GM18861 (cell line): ENCODE results near the gene MB.

Experiments used
- ATAC-seq: cut with Tn5 transposase; IDR thresholded peaks from one replicate; pipeline ENCODE4 v1.9.1; 2021; ENCODE audit not compliant: unreplicated experiment

MB gene

DNA sequence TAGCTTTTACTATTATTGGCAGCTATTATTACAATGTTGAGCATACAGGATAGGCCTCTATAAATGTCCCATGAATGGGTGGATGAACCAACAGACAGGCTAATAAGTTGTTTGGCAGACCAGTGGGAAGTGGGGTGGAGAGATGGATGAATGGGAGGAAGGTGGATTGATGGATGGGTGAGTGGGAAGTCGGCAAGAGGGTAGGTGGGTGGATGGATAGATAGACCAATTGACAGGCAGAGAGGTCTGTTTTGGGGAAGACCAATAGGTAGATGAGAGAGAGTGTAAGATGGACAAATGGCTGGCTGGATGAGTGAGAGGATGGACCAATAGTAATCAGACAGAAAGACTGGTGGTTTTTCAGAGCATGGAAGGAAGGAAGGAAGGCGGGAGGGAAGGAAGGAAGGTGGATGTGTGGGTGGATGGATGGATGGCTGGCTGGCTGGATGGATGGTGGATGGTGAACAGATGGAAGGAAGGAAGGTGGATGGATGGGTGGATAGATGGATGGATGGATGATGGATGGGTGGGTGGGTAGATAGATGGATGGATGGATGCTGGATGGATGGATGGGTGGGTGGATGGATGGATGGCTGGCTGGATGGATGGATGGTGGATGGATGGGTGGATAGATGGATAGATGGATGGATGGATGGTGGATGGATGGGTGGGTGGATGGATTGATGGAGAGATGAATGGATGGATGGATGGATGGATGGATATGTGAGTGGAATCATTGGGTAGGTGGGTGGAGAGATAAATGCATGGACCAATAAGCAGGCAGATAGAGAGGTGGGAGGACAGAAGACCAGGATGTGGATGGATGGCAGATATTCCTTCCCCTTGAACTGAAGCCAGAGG is 39.1 kb downstream of the MB start:
- ATAC-seq, result no peak

GRCh38 chr22:35576671-35577070 is 40.5 kb downstream of the MB start:
- ATAC-seq, result no peak

DNA sequence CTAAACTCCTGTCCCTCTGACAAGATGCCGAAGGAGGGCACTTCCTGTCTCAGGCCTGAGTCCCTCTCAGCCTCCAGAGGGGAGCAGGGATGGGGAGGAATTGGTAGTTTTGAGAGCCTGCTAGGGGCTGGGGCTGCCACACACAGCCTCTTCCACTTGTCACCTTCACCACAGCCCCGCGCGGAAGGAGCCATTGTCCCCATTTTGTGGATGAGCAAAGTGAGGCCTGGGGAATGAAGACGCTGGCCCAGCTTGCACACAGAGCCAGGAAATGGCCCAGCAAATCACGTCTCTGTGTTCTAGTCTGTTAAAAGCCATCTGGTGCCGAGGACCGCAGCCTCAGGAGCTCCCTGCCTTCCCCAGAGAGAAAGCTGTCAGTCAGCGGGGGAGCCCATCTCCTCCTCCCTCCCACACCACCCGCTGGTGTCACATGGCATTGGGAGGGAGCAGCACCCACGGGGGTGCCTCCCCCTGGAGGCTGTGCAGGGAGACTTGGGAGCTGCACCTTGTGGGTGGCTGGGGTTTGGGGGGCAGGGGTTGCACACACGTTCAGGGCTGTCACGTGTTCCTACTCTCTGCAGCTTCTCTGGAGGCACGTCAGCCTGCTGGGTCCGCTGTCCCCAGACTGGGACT is 41.9 kb downstream of the MB start:
- ATAC-seq, result no peak

DNA sequence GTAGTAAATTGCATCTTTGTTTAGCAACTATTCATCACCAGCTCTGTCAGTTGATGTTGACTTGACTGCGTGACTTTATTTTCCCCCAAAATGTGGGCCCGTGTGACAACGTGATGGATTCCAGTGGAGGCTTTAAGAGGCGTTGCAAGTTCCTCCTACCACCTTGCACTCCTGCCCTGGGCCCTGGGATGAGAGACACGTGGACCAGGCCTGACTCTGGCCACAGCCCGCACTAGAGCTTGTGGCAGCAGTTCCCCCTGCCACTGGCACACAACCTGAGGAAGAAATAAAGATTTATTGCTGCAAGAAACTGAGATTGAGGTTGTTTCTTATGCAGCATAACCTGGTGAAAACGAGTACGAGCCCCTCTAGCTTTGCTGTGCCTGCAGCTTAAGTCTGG is 44.6 kb downstream of the MB start:
- no peak for ATAC-seq

- no peak for ATAC-seq
Observed at GRCh38 chr22:35570686-35571194, 46.4 kb downstream of the MB start.

DNA sequence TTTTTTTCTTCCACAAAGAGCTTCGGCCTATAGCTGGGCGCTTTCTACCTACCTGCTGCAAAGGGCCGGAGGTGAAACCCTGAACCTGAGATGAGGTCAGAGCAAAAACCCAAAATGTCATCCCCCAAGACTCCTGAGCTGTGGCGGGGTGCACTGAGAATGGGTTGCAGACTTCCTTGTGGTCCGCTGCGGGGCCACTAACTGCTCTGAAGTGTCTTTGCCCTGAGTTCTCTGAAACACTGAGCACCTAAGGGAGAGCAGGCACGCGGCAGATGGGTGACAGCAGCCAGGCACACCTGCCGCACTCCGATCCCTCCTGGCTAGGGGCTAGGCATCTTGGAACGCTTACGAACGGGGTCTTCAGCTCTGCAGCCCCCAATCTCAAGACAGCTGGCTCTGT is 47.2 kb downstream of the MB start:
- ATAC-seq, result no peak

DNA sequence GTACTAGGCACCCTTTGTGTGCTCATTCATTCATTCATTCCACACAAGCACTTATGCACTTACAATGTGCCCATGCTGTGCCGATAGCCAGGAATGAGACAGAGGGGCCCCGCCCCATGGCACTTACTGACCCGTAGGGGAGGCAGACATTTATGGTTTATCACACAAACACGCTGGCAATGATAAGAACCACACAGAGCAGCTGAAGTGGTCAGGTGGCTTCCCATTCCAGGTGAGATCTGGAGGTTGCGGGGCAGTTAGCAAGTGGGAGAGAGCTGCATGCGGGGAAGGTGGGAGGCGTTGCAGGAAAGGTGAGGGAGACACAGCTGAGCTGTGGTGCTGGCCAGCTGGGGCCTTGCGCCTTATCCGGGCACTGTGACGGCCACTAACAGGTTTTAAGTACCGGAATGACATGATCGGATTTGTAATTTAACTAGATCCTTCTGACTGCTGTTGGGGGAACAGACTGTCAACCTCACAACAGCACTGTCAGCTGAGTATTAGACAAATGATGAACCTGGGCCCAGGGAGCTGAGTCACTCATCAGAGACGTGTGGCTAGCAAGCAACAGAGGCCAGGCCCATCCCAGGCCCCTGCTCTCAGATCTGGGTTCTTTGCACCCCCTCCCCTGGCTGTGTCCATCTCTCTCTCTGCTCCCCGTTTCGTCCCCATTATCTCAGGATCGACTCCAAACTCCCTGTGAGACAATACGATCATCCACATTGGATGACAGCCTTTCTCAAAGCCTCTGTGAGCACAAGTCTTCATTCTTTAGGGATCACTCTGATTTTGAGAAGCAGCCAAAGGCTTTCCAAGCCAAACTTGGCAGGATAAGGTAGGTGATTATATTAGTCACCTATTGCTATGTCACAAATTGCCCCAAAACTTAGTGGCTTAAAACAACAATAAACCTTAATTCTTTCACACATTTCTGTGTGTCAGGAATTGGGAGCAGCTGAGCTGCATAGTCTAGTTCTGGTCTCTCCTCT is 48.1 kb downstream of the MB start:
- ATAC-seq, result no peak

DNA sequence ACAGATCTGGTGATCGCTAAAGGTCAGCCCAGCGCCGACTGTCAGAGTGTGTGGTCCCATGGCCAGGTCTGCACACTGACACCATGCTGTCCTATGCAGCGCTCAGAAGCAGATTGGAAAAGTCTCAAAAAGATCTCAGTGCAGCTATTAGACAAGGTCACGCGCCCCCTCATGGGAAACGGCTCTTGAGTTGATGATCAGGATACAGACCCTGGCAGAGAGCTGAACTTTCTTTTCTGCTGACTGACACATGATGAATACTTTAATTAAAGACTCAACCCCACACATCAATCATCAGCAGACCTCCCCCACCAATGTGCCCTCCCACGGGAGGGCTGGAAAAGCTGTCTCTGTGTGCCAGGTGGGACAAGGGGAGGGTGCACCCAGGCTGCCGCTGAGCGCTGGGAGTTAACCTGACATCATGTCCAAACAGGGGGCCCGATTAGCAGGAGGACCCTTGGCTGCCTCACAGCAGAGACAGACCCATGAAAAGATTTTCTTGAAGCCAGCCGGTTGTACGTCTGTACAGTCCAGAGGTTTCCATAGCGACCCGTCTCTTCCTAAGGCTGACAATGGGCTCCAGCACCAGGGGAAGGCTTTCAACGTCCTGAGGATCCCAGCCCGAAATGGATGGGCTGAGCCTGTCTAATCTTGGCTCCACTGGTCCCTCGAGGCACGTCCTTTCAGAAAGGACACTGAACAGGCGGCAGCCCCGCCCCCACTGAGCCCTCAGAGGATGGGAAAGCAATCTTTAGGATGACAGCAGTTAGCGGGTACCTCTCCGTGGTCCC is 49.6 kb downstream of the MB start:
- no peak for ATAC-seq

DNA sequence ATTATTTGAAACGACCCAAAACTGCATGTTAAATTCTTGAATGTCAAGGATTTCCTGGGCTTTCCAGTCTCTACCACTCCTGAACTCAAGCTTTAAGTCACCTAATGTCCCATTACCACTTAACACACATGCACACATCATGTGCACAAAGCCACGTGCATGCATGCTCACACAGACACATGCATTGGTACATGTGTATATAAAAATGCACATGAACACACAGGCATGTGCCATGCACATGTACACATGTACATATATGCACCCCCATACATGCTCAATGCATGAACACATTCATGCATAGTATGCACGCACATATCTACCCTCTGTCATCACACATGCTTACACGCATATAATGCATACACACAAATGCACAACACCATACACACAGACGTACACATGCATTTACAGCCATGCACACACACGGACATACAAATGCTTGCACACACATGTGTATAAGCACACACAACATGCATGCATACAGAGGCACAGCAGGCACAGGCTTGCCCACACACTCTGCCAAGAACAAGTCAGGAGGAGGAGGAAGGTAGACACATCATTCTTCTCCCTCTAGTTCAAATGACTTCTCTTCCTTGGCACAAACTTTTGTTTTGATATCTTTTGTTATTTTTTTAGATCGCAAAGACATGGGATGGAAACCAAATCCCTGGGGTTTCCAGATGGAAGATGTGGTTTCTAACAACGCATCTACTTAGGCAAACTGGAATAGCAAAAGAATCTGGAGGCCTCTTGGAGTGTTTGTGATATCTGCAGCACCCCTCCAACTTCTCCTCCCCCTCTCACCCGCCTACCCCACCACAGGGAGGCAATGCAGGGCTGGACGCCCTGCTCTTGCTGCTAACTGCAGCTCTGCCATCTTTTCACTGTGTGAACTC is 51.9 kb downstream of the MB start:
- no peak for ATAC-seq

DNA sequence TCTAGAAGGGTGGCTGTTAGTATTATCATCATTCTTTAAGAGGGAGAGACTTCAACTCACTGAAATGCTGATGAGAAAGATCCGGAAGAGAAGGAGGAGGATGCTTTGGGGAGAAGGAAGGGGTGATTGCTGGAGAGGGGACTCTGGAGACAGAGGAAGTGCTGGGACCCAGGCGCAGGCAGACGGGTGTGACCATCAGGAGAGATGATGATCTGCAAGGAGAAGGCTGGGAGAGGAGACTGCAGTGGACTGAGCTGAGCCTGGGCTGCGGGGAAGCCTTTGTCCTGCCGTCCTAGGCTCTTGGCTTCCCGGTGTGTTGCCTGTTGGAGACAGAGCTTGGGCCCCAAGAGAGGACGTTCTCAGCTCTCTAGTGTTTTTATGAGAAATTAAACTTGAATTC is 53.9 kb downstream of the MB start:
- no peak for ATAC-seq

DNA sequence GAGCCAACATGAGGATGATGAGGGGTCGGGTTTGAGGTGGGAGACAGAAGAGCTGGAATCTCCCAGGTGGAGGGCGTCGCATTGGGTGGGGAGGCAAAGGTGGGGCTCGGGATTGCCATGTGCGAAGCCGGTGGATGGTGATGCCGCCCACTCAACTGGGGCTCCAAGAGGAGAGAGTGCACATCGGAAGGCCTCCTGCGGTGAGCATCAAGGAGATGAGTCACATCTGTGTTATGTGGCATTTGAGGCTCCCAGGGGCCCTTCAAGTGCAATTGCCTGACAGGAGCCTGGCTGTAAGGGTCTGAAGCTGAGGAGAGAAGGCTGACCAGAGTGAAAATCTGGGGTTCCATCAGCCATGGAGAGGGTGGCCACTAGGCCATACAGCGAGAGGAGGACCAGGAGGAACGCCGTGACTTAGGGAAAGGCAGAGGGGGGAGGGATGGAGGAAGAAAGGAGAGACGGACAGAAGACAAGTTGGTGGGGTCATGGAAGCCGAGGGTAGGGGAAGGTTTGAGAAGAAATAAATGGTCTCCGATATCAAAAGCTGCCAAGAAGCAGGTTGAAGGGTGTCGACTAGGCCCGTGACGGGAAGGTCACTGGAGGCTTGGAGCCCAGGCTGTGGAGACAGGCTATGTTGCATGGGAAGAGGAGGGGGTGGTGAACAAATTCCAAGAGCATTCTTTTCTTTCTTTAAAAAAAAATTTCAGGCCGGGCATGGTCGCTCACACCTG is 55.2 kb downstream of the MB start:
- ATAC-seq, result no peak

- ATAC-seq, result no peak
Observed at GRCh38 chr22:35560824-35561223, 56.3 kb downstream of the MB start.

GRCh38 chr22:35560366-35560765 is 56.8 kb downstream of the MB start:
- no peak for ATAC-seq

DNA sequence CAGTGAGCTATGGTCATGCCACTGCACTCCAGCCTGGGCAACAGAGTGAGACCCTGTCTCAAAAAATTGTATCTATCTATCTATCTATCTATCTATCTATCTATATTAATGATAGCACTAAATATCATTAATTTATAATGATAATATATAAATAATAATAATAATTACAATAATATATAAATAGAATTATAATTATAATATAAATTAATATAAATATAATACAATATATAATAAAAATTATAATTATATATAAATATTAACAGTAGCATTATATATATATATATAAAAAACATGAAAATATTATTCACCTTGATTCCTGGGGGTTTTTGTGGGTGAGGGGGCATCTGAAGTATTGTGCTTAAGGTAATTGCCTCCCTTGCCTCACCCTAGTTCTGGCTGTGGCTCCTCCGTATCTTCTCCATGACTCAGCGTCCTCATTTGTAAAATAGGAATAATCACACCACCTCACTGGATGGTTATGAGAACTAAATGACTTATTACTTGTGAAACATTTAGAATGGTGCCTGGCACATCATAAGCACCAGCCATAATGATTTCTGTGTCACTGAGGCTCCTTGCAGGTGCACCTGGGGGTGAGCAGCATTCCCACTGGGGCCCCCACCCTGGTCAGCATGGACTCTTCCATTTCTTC is 57.6 kb downstream of the MB start:
- no peak for ATAC-seq

DNA sequence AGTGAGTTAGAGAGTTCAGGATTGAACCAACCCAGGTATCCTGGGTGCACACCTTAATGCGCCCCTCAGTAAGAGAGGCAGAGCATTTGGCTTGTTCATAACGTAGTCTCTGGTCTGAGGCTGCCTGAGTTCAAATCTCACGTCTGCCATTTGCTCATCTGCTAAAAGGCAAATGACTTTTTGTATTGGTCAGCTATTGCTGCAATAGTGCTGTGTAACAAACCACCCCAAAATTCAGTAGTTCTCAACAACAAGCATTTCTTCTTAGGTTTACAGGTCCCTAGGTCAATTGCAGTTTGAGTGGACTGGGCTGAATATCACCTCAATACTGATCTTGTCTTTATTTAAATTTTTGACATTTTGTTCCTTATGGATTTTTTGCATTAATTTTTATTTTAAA is 58.4 kb downstream of the MB start:
- ATAC-seq, result no peak

- ATAC-seq, result no peak
Observed at GRCh38 chr22:35558031-35558430, 59.1 kb downstream of the MB start.
